H1 (cell line): ENCODE results near the gene BAIAP2L2. TPM values are rescaled to one million over a fixed set of nuclear protein-coding genes. Genes with fewer than 3 reads are reported as not detected.

Source experiments
- CTCF ChIA-PET: fragments of 300-600 bp; sonication (Branson Sonifier 250); formaldehyde crosslinking; loops from one replicate; lab custom pipeline; 2021; ENCODE audit not compliant: partially characterized antibody; lab: Charles Lee
- POLR2A ChIA-PET: fragments of 300-600 bp; sonication (Branson Sonifier 250); formaldehyde crosslinking; loops from one replicate; lab custom pipeline; 2021; ENCODE audit warnings: inconsistent platforms; ENCODE audit not compliant: partially characterized antibody; lab: Charles Lee
- DNase-seq, 2 experiments: peaks; one replicate each; pipeline versions ENCODE4 v3.0.0 to v3.0.0-alpha.2; 2010 to 2022; ENCODE audit warnings: low spot score in 2 of 2, low read depth in 1 of 2, mixed read lengths in 1 of 2
- FAIRE-seq: peaks from 2 replicates; lab custom pipeline; 2011; peaks lifted over from hg19 to GRCh38; lab: Jason Lieb, UNC
- H2AFZ ChIP-seq: 2 replicates; pipeline ENCODE4 v1.8.1; 2012; ENCODE audit warnings: low read length, inconsistent platforms
- H2AK5ac ChIP-seq: 2 replicates; pipeline ENCODE4 v1.6.1; 2013; ENCODE audit warnings: low read depth, low read length
- H2BK120ac ChIP-seq: replicated peaks from 2 replicates; pipeline ENCODE3; 2013; ENCODE audit warnings: low read depth, low read length, inconsistent platforms
- H2BK12ac ChIP-seq: 2 replicates; pipeline ENCODE4 v1.6.1; 2013; ENCODE audit warnings: low read depth, low read length
- H2BK15ac ChIP-seq: 2 replicates; pipeline ENCODE4 v1.6.1; 2013; ENCODE audit warnings: low read length
- H2BK20ac ChIP-seq: 2 replicates; pipeline ENCODE4 v1.6.1; 2013; ENCODE audit warnings: low read length
- H2BK5ac ChIP-seq: 2 replicates; pipeline ENCODE4 v1.6.1; 2013; ENCODE audit warnings: low read depth, low read length
- H3K14ac ChIP-seq: 2 replicates; pipeline ENCODE4 v1.6.1; 2013; ENCODE audit warnings: inconsistent platforms; ENCODE audit not compliant: insufficient read length
- H3K18ac ChIP-seq: 2 replicates; pipeline ENCODE4 v1.6.1; 2013; ENCODE audit warnings: low read length; ENCODE audit errors: extremely low read depth
- H3K23ac ChIP-seq: 2 replicates; pipeline ENCODE4 v1.6.1; 2013; ENCODE audit warnings: inconsistent platforms; ENCODE audit not compliant: insufficient read length
- H3K23me2 ChIP-seq: 2 replicates; pipeline ENCODE4 v1.6.1; 2013; ENCODE audit warnings: low read depth, low read length
- H3K27ac ChIP-seq: 2 replicates; pipeline ENCODE4 v1.6.1; 2011; ENCODE audit warnings: low read depth, low read length, inconsistent platforms
- H3K27me3 ChIP-seq, 4 experiments: replicated peaks in 1 of 4; 1 replicate in 1 of 4; 2 replicates in 3 of 4; pipeline versions ENCODE4 v1.6.1 to v1.8.1; 2011 to 2013; ENCODE audit warnings: low read length in 3 of 4, mild to moderate bottlenecking in 3 of 4, inconsistent platforms in 2 of 4, mixed read lengths in 2 of 4, moderate library complexity in 1 of 4; ENCODE audit not compliant: control insufficient read depth in 3 of 4, insufficient read depth in 3 of 4; ENCODE audit errors: extremely low read depth in 1 of 4
- H3K36me3 ChIP-seq, 4 experiments: 2 replicates each; pipeline versions ENCODE4 v1.6.1 to v1.8.1; 2011 to 2013; ENCODE audit warnings: mild to moderate bottlenecking in 4 of 4, low read length in 3 of 4, moderate library complexity in 2 of 4, control low read depth in 1 of 4, inconsistent platforms in 1 of 4; ENCODE audit not compliant: insufficient read depth in 4 of 4, control insufficient read depth in 2 of 4
- H3K4ac ChIP-seq: replicated peaks from 2 replicates; pipeline ENCODE3; 2013; ENCODE audit warnings: low read length, low read depth, mixed read lengths, inconsistent platforms; ENCODE audit not compliant: insufficient read length
- H3K4me1 ChIP-seq, 4 experiments: replicated peaks in 1 of 4; 1 replicate in 1 of 4; 2 replicates in 3 of 4; pipeline versions ENCODE4 v1.6.1 to v1.8.1; 2011 to 2013; ENCODE audit warnings: low read length in 3 of 4, inconsistent platforms in 2 of 4, mixed read lengths in 1 of 4; ENCODE audit not compliant: insufficient read depth in 4 of 4, control insufficient read depth in 3 of 4
- H3K4me2 ChIP-seq, 2 experiments: 2 replicates each; pipeline versions ENCODE4 v1.6.1 to v1.8.1; 2011 to 2013; ENCODE audit warnings: low read depth in 2 of 2, low read length in 2 of 2, control low read depth in 1 of 2, inconsistent platforms in 1 of 2, mild to moderate bottlenecking in 1 of 2; ENCODE audit not compliant: insufficient read depth in 1 of 2
- H3K4me3 ChIP-seq, 4 experiments: fragments of 200-600, 300-600 bp in 1 of 4; sonication (generic), shearing (Covaris generic), sonication (Bioruptor Twin) in 1 of 4; 2 replicates each; pipeline versions ENCODE4 v1.5.1 to v1.8.1; 2011 to 2016; ENCODE audit warnings: low read length in 4 of 4, low read depth in 3 of 4, control low read depth in 2 of 4, inconsistent platforms in 2 of 4, mild to moderate bottlenecking in 2 of 4, mixed read lengths in 1 of 4, moderate library complexity in 1 of 4; ENCODE audit not compliant: insufficient read depth in 2 of 4; ENCODE audit errors: extremely low read depth in 1 of 4
- H3K56ac ChIP-seq: replicated peaks from 2 replicates; pipeline ENCODE3; 2013; ENCODE audit warnings: low read depth, mild to moderate bottlenecking, mixed read lengths, low read length, inconsistent platforms; ENCODE audit not compliant: insufficient read length
- H3K79me1 ChIP-seq: 2 replicates; pipeline ENCODE4 v1.6.1; 2013; ENCODE audit warnings: low read depth, low read length, control low read depth
- H3K79me2 ChIP-seq, 2 experiments: 2 replicates each; pipeline versions ENCODE4 v1.6.1 to v1.8.1; 2012 to 2013; ENCODE audit warnings: low read length in 2 of 2, mild to moderate bottlenecking in 2 of 2, inconsistent platforms in 1 of 2; ENCODE audit not compliant: insufficient read depth in 2 of 2, control insufficient read depth in 1 of 2
- H3K9ac ChIP-seq, 4 experiments: replicated peaks in 1 of 4; 1 replicate in 1 of 4; 2 replicates in 3 of 4; pipeline versions ENCODE4 v1.6.1 to v1.8.1; 2011 to 2013; ENCODE audit warnings: low read depth in 3 of 4, low read length in 3 of 4, control low read depth in 2 of 4, mild to moderate bottlenecking in 2 of 4, moderate library complexity in 2 of 4, inconsistent platforms in 1 of 4; ENCODE audit errors: extremely low read depth in 1 of 4
- H3K9me3 ChIP-seq, 2 experiments: 2 replicates each; pipeline versions ENCODE4 v1.6.1 to v1.8.1; 2012 to 2013; ENCODE audit warnings: mild to moderate bottlenecking in 2 of 2, moderate library complexity in 2 of 2, control low read depth in 1 of 2, inconsistent platforms in 1 of 2, low read depth in 1 of 2, low read length in 1 of 2, mixed read lengths in 1 of 2; ENCODE audit not compliant: insufficient read depth in 2 of 2
- H4K20me1 ChIP-seq, 2 experiments: replicated peaks in 1 of 2; 2 replicates each; pipeline versions ENCODE3 to v1.8.1; 2011 to 2013; ENCODE audit warnings: inconsistent platforms in 2 of 2, low read length in 2 of 2, mild to moderate bottlenecking in 1 of 2; ENCODE audit not compliant: insufficient read depth in 2 of 2, control insufficient read depth in 1 of 2
- H4K5ac ChIP-seq: 2 replicates; pipeline ENCODE4 v1.6.1; 2013; ENCODE audit warnings: low read length, low read depth, mixed read lengths, inconsistent platforms; ENCODE audit not compliant: insufficient read length
- H4K8ac ChIP-seq: 2 replicates; pipeline ENCODE4 v1.8.0; 2013; ENCODE audit warnings: mild to moderate bottlenecking, moderate library complexity, low read length, inconsistent platforms; ENCODE audit not compliant: insufficient read depth; ENCODE audit errors: extremely low read depth
- H4K91ac ChIP-seq: replicated peaks from 2 replicates; pipeline ENCODE3; 2013; ENCODE audit warnings: low read length, mixed read lengths, inconsistent platforms; ENCODE audit not compliant: insufficient read length
- CTCF ChIP-seq, 3 experiments: IDR thresholded peaks; 1 replicate in 2 of 3; 2 replicates in 1 of 3; pipeline versions ENCODE4 v1.5.1 to v1.6.1; 2011; ENCODE audit warnings: low read length in 3 of 3, mild to moderate bottlenecking in 3 of 3, inconsistent platforms in 2 of 3, low read depth in 1 of 3, moderate library complexity in 1 of 3; ENCODE audit not compliant: insufficient read depth in 1 of 3; ENCODE audit errors: control extremely low read depth in 1 of 3
- EGR1 ChIP-seq: IDR thresholded peaks from 2 replicates; pipeline ENCODE4 v1.6.1; 2011; ENCODE audit warnings: low read depth, low read length, borderline replicate concordance
- KDM4A ChIP-seq: IDR thresholded peaks from one replicate; pipeline ENCODE4 v1.7.1; 2012; ENCODE audit warnings: low read depth, mild to moderate bottlenecking, moderate library complexity, low read length, inconsistent platforms; ENCODE audit not compliant: severe bottlenecking
- KDM5A ChIP-seq: fragments of 200-600 bp; IDR thresholded peaks from 2 replicates; pipeline ENCODE4 v1.7.1; 2012; ENCODE audit warnings: mild to moderate bottlenecking, low read length, inconsistent platforms, mixed read lengths
- RAD21 ChIP-seq, 2 experiments: IDR thresholded peaks in 1 of 2; conservative IDR thresholded peaks in 1 of 2; 2 replicates each; pipeline ENCODE4 v1.6.1; 2011; ENCODE audit warnings: low read depth in 2 of 2, low read length in 2 of 2, improper control_type of control experiment in 1 of 2, inconsistent platforms in 1 of 2, mild to moderate bottlenecking in 1 of 2, moderate library complexity in 1 of 2
- SIRT6 ChIP-seq: IDR thresholded peaks from one replicate; pipeline ENCODE4 v1.7.1; 2012; ENCODE audit warnings: low read length, inconsistent platforms
- TCF12 ChIP-seq: IDR thresholded peaks from 2 replicates; pipeline ENCODE4 v1.6.1; 2011; ENCODE audit warnings: low read depth, mild to moderate bottlenecking, low read length
- WGBS, 2 experiments: shearing (Covaris generic) in 1 of 2; methylation state at CpG; one replicate each; pipeline versions ENCODE4 v1.1.6 to v1.1.7; 2013 to 2015; ENCODE audit warnings: low lambda C conversion rate in 2 of 2, mixed read lengths in 2 of 2, inconsistent platforms in 1 of 2, low coverage in 1 of 2, missing lambda C conversion rate in 1 of 2; ENCODE audit not compliant: insufficient replicate concordance in 2 of 2, insufficient coverage in 1 of 2, insufficient read length in 1 of 2; ENCODE audit errors: extremely low coverage in 1 of 2, missing lambda C conversion rate in 1 of 2; 5-methylcytosine and 5-hydroxymethylcytosine counted together
- polyA plus RNA-seq, 7 experiments: library from polyadenylated mRNA; depleted of rRNA in 3 of 7; stranded (reverse) in 5 of 7; unstranded in 2 of 7; fragments of >200 nt in 5 of 7; fragments of 200-250 nt in 2 of 7; gene quantifications; 1 replicate in 5 of 7; 2 replicates in 1 of 7; 4 replicates in 1 of 7; pipeline versions ENCODE4 v1.2.1 to v1.2.3, GENCODE V29; 2011 to 2013; ENCODE audit warnings: missing spikeins in 2 of 7, mixed read lengths in 2 of 7
- total RNA-seq: library from RNA; stranded (reverse); fragmentation: NEBNext Ultra II Directional; extraction: Animal tissue kit (Norgen Biotek cat#: 25700); gene quantifications from 2 replicates; pipeline ENCODE4 v1.2.1, GENCODE V29; 2021

The BAIAP2L2 gene
- total and polyA plus RNA-seq, 2 of the 8 experiments (the other 6 are each of a cell fraction or from before 2014, with no cell fraction given) = 5.4 to 10.0 TPM

DNA sequence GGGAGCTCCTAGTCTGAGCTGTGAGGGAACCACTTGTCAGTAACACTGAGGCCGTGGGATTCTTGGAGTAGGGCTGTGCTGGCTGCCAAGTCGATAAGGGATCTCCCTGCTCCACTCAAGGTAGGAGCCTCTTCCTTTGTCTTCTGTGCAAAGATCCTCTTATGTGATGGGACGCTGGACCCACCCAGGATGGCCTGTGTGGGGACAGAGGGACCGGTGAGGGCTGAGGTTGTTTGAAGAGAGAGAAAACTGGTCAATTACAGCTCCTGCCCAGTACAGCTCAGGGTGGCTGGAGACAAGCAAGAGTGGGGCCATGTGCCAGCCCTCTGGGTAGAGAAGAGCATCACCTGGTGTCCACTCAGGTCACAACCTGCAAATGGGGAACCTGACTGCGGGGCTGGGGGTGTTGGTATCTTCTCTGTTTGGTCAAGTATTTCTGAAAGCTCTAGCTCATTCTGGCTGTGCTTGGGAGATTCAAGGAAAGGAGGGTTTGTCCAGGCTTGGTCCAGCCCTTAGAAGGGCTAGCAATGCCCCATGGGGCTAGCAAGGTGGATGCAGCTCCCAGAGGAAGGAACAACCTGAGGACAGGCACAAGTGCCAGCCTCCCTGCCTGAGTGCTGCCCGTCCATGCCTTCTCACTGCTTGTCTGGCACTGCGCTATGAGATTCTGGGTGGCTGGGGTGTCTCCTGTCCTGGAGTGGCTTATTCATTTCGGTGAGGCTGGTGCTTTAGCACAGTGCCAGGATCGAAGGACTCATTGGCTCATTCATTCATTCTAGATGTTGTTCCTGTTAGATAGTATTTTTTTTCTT lies 27.6 kb upstream of the BAIAP2L2 start:
- no peak overlapping the region for H2BK120ac ChIP-seq
- H3K23ac ChIP-seq = no peak overlapping the region
- no peak overlapping the region for H2BK15ac ChIP-seq
- no peaks in the 10 kb centered on the region; a peak in 2 of 7 replicates for H3K4me1 ChIP-seq
- no peaks in the 10 kb centered on the region for H3K23me2 ChIP-seq
- H3K56ac ChIP-seq = no peak overlapping the region
- no peak overlapping the region for H3K27ac ChIP-seq
- H4K20me1 ChIP-seq = peaks cover 0 to 6% of the 10 kb centered on the region in 2 experiments
- H2AK5ac ChIP-seq = no peak overlapping the region
- DNase-seq = no peak
- no peak overlapping the region for H4K8ac ChIP-seq
- H3K9ac ChIP-seq = no peak overlapping the region
- H4K5ac ChIP-seq = no peak overlapping the region
- TF ChIP-seq CTCF (IDR thresholded peaks at IDR 0.05; ENCODE audit: control extremely low read depth in 1 of 3, insufficient read depth in 1 of 3, low read depth in 1 of 3, low read length in 3 of 3) (peak in 1 of 3 experiments; percentile 10; a peak in 2 of 4 replicates), TCF12 (no peak), KDM5A (no peak), KDM4A (no peak), EGR1 (no peak), SIRT6 (no peak), RAD21 (IDR thresholded peaks at IDR 0.05 in 1 of 2, conservative IDR thresholded peaks at IDR 0.05 in 1 of 2; ENCODE audit: low read depth in 2 of 2, low read length in 2 of 2) (no peak; a peak in 1 of 4 replicates)
- TF ChIP-seq, all 59 proteins: peak for 1
- Histone ChIP-seq H2BK12ac (no peak overlapping the region), H3K79me1 (no peaks in the 10 kb centered on the region; the same call in 1 of the 2 replicates), H2AFZ (no peak overlapping the region), H3K36me3 (no peaks in the 10 kb centered on the region), H3K9me3 (no peaks in the 10 kb centered on the region), H3K18ac (no peak overlapping the region), H3K4me2 (no peak overlapping the region), H3K27me3 (no peaks in the 10 kb centered on the region), H4K91ac (no peak overlapping the region), H3K14ac (no peak overlapping the region), H3K4me3 (no peak overlapping the region), H2BK5ac (no peak overlapping the region), H3K4ac (no peak overlapping the region), H3K79me2 (no peaks in the 10 kb centered on the region), H2BK20ac (no peak overlapping the region)
- POLR2A ChIA-PET = interaction anchor here (0.6 to 1.0 kb wide), 4 partner anchors 11 to 212 kb away, joined by 3 to 4 read pairs (median 3); no protein-coding TSS in a partner anchor
- CTCF ChIA-PET = interaction anchor here (0.7 to 11.9 kb wide), 14 partner anchors 9 to 85 kb away, joined by 4 to 93 read pairs (median 6); partner anchors contain the start of gene BAIAP2L2
- FAIRE-seq = no peak
- WGBS, 2 experiments = 85% methylated on average over 9 of the region's 9 CpGs; no CpG with 5 or more reads in 1 of the 2 experiments
